Adrenal gland (tissue), 12 donors: ENCODE measurements around the gene RGS1. TPM values are rescaled to one million over a fixed set of nuclear protein-coding genes. Genes with fewer than 3 reads are reported as not detected.
"Not testable (repeated sequence)": the region's sequence is repeated elsewhere in the genome, so short reads cannot be mapped to it uniquely, and the experiment has no call there.

Experiments used
- DNase-seq, 7 donors: peaks; one replicate each; pipeline ENCODE4 v3.0.0-alpha.2; 2019 to 2020
- H3K27ac ChIP-seq, 5 donors: fragments of 200-600 bp; sonication (generic) in 4 of 5; 1 replicate in 3 of 5; 2 replicates in 2 of 5; pipeline versions ENCODE4 v1.5.1 to v1.8.0; 2016 to 2020; ENCODE audit warnings: mild to moderate bottlenecking in 1 of 5
- H3K27me3 ChIP-seq: fragments of 200-600 bp; 2 replicates; pipeline ENCODE4 v1.8.0; 2021
- H3K36me3 ChIP-seq, 2 donors: fragments of 200-600 bp; replicated peaks in 1 of 2; 1 replicate in 1 of 2; 2 replicates in 1 of 2; pipeline versions ENCODE4 v1.5.1 to v1.8.0; 2018 to 2022
- H3K4me1 ChIP-seq, 2 donors: fragments of 200-600 bp; replicated peaks in 1 of 2; 1 replicate in 1 of 2; 2 replicates in 1 of 2; pipeline versions ENCODE4 v1.5.1 to v1.8.0; 2018 to 2021
- H3K4me3 ChIP-seq, 4 donors: fragments of 200-600 bp; sonication (generic) in 3 of 4; one replicate each; pipeline ENCODE4 v1.5.1; 2016 to 2018
- H3K9me3 ChIP-seq, 3 donors: fragments of 200-600 bp; sonication (generic) in 1 of 3; replicated peaks in 1 of 3; 1 replicate in 2 of 3; 2 replicates in 1 of 3; pipeline versions ENCODE4 v1.5.1 to v1.8.0; 2016 to 2021
- POLR2A ChIP-seq, 2 donors: fragments of 450-650 bp; IDR thresholded peaks; one replicate each; pipeline ENCODE4 v1.6.1; 2017; ENCODE audit warnings: antibody characterized with exemption in 2 of 2, mild to moderate bottlenecking in 2 of 2, moderate library complexity in 1 of 2
- WGBS, 4 donors: extraction: QIAGEN DNeasy Blood & Tissue Kit in 2 of 4; methylation state at CpG; one replicate each; pipeline versions ENCODE4 v1.1.5 to v1.1.7; 2013 to 2017; 5-methylcytosine and 5-hydroxymethylcytosine counted together
- intact Hi-C, 2 donors: fragments of 100-400 bp; cut with DNase I; formaldehyde crosslinking; loops; one replicate each; pipeline versions ENCODE4 v1.14.1 to v1.15.0; 2022 to 2023
- polyA plus RNA-seq, 3 donors: library from polyadenylated mRNA; stranded (reverse); fragments of 200-250 nt in 2 of 3; fragments of 350-450 nt in 1 of 3; fragmentation: Illumina TruSeq in 1 of 3; extraction: RNeasy Lipid Tissue Mini Kit (QIAGEN cat#74804) in 1 of 3; gene quantifications; one replicate each; pipeline ENCODE4 v1.2.3, GENCODE V29; 2013 to 2014
- total RNA-seq, 9 donors: library from RNA; depleted of rRNA in 4 of 9; stranded (reverse); fragments of >200 nt in 4 of 9; fragments of 120-200 nt in 1 of 9; fragmentation: NEBNext Ultra II Directional in 1 of 9; extraction: Animal tissue kit (Norgen Biotek cat#: 25700) in 1 of 9; gene quantifications; one replicate each; pipeline versions ENCODE4 v1.1.0 to v1.2.4, GENCODE V29; 2013 to 2023
- TF ChIP-seq, protein P1 (sequence below), 6 experiments: fragments of 450-650 bp in 4 of 6; fragments of 200-600 bp in 2 of 6; sonication (generic) in 1 of 6; IDR thresholded peaks; 1 replicate in 5 of 6; 2 replicates in 1 of 6; pipeline versions ENCODE4 v1.5.1 to v1.8.0; 2016 to 2021; ENCODE audit warnings: antibody characterized with exemption in 6 of 6, mild to moderate bottlenecking in 2 of 6, moderate library complexity in 1 of 6
- donor health status: healthy with polysubstance abuse.
- donor health status: Bipolar disorder and iron deficiency.
- donor health status: DM: yes; HTN: yes; CAD: no.
- donor health status: DM: no; HTN: no; CAD: no.
- donor health status: DM: no; HTN: no; CAD: no.
- donor health status: DM: yes; HTN: yes; CAD: no.

The RGS1 gene
- total and polyA plus RNA-seq, 12 donors = 2.4 to 124 (median 9.4) TPM

DNA sequence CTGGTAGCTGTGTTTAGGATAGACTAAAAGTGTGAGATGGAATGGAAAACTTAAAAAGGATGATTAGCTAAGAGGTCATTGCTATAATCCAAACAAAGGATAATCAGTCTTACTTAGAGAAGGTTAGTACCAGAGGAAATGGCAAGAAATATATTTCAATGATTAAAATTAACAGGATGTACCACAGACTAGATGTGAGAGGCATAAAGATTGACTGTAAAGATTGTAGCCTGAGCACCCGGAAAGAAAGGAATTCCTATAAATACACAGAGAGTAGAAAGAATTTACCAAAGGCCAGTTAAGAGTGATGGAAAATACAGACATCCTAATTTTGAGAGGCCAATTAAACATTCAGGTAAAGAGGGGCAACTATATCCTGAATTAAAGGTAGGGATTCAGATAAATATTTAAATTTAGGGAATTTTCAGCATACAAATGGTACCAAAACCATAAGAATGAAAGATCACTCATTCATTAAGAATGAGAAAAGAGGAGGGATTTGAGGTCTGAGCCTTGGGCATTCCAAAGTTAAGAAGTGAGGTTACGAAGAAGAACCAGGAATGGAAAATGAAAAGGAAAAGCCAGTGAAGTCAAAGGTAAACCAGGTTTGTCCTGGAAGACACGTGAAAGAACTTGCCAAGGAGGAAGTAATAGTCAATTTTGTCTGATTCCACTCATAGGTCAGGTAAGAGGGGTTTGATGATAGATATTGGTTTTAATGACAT is 46.4 kb upstream of the RGS1 start:
- Histone ChIP-seq H3K9me3 (no peaks in the 10 kb centered on the region), H3K27me3 (no peaks in the 10 kb centered on the region), H3K4me1 (peaks cover 0 to 8% of the 10 kb centered on the region in 2 donors), H3K4me3 (no peak overlapping the region), H3K27ac (peak overlapping the region in 1 of 5 donors; percentile 70), H3K36me3 (no peaks in the 10 kb centered on the region)
- whole genome bisulfite sequencing, 4 donors = 83 to 87% (median 85%) methylated on average over 3 of the region's 3 CpGs
- no peak for DNase-seq
- intact Hi-C loops = no loop called here
- TF ChIP-seq, protein P1, sequence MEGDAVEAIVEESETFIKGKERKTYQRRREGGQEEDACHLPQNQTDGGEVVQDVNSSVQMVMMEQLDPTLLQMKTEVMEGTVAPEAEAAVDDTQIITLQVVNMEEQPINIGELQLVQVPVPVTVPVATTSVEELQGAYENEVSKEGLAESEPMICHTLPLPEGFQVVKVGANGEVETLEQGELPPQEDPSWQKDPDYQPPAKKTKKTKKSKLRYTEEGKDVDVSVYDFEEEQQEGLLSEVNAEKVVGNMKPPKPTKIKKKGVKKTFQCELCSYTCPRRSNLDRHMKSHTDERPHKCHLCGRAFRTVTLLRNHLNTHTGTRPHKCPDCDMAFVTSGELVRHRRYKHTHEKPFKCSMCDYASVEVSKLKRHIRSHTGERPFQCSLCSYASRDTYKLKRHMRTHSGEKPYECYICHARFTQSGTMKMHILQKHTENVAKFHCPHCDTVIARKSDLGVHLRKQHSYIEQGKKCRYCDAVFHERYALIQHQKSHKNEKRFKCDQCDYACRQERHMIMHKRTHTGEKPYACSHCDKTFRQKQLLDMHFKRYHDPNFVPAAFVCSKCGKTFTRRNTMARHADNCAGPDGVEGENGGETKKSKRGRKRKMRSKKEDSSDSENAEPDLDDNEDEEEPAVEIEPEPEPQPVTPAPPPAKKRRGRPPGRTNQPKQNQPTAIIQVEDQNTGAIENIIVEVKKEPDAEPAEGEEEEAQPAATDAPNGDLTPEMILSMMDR (IDR thresholded peaks at IDR 0.05) = no peak
- TF ChIP-seq POLR2A (IDR thresholded peaks at IDR 0.05) = no peak

DNA sequence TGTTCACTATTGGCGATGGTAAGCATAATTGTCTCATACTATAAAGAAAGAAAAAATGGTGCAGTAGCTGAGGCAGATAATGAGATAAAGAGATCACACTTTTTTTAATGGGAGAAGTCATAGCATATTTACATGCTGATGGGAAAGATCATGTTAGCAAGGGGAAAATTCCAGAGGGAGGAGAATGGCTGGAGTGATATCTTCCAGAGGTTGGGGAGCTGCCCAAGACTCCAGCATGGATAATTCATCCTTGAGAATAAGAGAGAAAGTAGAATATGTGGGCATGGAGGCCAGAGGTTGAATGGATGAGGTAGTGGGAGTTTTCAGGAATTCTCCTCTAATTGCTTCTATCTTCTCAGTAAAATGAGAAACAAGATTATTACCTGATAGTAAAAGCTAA is 45.8 kb upstream of the RGS1 start:
- Histone ChIP-seq H3K27ac (peak overlapping the region in 2 of 5 donors; percentile 28 to 70), H3K27me3 (no peaks in the 10 kb centered on the region), H3K4me3 (no peak overlapping the region), H3K9me3 (no peaks in the 10 kb centered on the region), H3K36me3 (no peaks in the 10 kb centered on the region), H3K4me1 (peaks cover 0 to 6% of the 10 kb centered on the region in 2 donors)
- 93 to 100% (median 96%) methylated on average over 1 of the region's 1 CpG for WGBS, 4 donors
- no peak for DNase-seq
- TF ChIP-seq POLR2A (IDR thresholded peaks at IDR 0.05) = no peak
- TF ChIP-seq, protein P1 (IDR thresholded peaks at IDR 0.05) = no peak
- intact Hi-C loops = no loop called here

DNA sequence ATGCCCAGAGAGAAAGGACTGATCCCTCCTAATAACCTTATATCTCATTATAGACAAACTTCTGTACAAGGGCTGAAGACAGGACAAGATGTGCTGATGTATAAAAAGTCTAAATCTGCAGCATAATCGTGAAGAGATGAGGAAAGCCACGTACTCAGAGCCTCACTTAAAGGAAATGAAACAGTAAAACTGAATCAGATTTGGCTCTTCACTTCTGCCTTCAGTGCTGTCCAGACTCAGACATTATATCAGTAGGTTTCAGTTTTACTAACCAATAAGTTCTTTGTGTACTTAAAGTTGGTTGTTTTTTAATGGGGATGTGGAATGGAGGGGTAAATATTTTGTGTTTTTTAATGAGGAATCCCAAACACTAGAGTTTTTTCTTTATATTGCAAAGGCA is 45.3 kb upstream of the RGS1 start:
- Histone ChIP-seq H3K27me3 (no peaks in the 10 kb centered on the region), H3K4me1 (peaks cover 0 to 6% of the 10 kb centered on the region in 2 donors), H3K27ac (peak overlapping the region in 2 of 5 donors; percentile 28 to 70), H3K36me3 (no peaks in the 10 kb centered on the region), H3K9me3 (no peaks in the 10 kb centered on the region), H3K4me3 (no peak overlapping the region)
- TF ChIP-seq POLR2A (IDR thresholded peaks at IDR 0.05) = no peak
- TF ChIP-seq, protein P1 (IDR thresholded peaks at IDR 0.05) = no peak
- intact Hi-C loops = no loop called here
- 40 to 56% (median 51%) methylated on average over 2 of the region's 2 CpGs for WGBS, 4 donors
- no peak for DNase-seq

DNA sequence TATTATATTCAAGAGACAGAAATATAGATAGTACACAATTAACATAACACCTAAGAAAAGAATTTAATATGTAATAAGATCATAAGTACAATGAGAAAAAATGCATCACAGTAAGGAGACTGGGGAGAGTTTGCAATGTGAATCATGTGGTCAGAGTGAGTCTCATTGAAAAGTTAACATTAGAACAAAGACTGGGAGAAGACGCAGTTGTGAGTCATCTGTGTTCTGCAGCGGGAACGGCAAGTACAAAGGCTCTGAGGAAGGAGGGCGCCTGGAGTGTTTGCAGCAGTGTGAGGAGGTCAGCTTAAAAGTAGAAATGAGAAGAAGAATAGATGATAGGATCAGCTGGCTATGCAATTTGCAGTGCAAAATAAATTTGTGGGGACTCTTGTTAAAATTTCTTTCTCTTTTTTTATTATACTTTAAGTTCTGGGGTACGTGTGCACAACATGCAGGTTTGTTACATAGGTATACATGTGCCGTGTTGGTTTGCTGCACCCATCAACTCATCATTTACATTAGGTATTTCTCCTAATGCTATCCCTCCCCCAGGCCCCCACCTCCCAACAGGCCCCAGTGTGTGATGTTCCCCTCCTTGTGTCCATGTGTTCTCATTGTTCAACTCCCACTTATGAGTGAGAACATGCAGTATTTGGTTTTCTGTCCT is 44.4 kb upstream of the RGS1 start:
- H3K36me3 ChIP-seq, H3K4me3 ChIP-seq, H3K4me1 ChIP-seq, intact Hi-C loops, H3K27me3 ChIP-seq, H3K9me3 ChIP-seq: not testable (repeated sequence)
- WGBS, 4 donors = 57 to 66% (median 62%) methylated on average over 6 of the region's 6 CpGs
- peak overlapping the region in 2 of 5 donors; percentile 28 to 70 for H3K27ac ChIP-seq
- peak; percentile 40 to 74 (median 67) for DNase-seq
